ENCODE results near the gene ARHGAP10.
A peak's percentile ranks its signal among the peaks of the same experiment; 100 is the strongest.
"Not testable (repeated sequence)": the region's sequence is repeated elsewhere in the genome, so short reads cannot be mapped to it uniquely, and the experiment has no call there.

ARHGAP10 gene

GRCh38 chr4:148081745-148082144 lies 349.9 kb downstream of the ARHGAP10 start:
- DNase-seq (ENCODE audit: low read depth in 1 of 2, low spot score in 1 of 2): no peak

GRCh38 chr4:148083073-148083472 lies 351.2 kb downstream of the ARHGAP10 start:
- DNase-seq (ENCODE audit: low read depth in 1 of 2, low spot score in 1 of 2): not testable (repeated sequence)

- no peak for DNase-seq (ENCODE audit: low read depth in 1 of 2, low spot score in 1 of 2)
Measured at GRCh38 chr4:148089624-148090023, 357.7 kb downstream of the ARHGAP10 start.

GRCh38 chr4:148090029-148090428 lies 358.1 kb downstream of the ARHGAP10 start:
- no peak for DNase-seq (ENCODE audit: low read depth in 1 of 2, low spot score in 1 of 2)

GRCh38 chr4:148090503-148091476 lies 358.9 kb downstream of the ARHGAP10 start:
- no peak for DNase-seq (ENCODE audit: low read depth in 1 of 2, low spot score in 1 of 2)

GRCh38 chr4:148091896-148092295 lies 360.0 kb downstream of the ARHGAP10 start:
- DNase-seq (ENCODE audit: low read depth in 1 of 2, low spot score in 1 of 2): no peak

GRCh38 chr4:148092316-148093014 lies 360.6 kb downstream of the ARHGAP10 start:
- no peak for DNase-seq (ENCODE audit: low read depth in 1 of 2, low spot score in 1 of 2)

GRCh38 chr4:148093065-148093464 lies 361.2 kb downstream of the ARHGAP10 start:
- DNase-seq (ENCODE audit: low read depth in 1 of 2, low spot score in 1 of 2): no peak

- DNase-seq (ENCODE audit: low read depth in 1 of 2, low spot score in 1 of 2): no peak
Measured at GRCh38 chr4:148094149-148094548, 362.3 kb downstream of the ARHGAP10 start.

GRCh38 chr4:148095346-148095923 lies 363.5 kb downstream of the ARHGAP10 start:
- no peak for DNase-seq (ENCODE audit: low read depth in 1 of 2, low spot score in 1 of 2)

- DNase-seq (ENCODE audit: low read depth in 1 of 2, low spot score in 1 of 2): no peak
Measured at GRCh38 chr4:148097801-148098200, 365.9 kb downstream of the ARHGAP10 start.

- no peak for DNase-seq (ENCODE audit: low read depth in 1 of 2, low spot score in 1 of 2)
Measured at GRCh38 chr4:148101235-148101634, 369.3 kb downstream of the ARHGAP10 start.

- DNase-seq (ENCODE audit: low read depth in 1 of 2, low spot score in 1 of 2): no peak
Measured at GRCh38 chr4:148101790-148102189, 369.9 kb downstream of the ARHGAP10 start.

GRCh38 chr4:148103597-148104355 lies 371.9 kb downstream of the ARHGAP10 start:
- no peak for DNase-seq (ENCODE audit: low read depth in 1 of 2, low spot score in 1 of 2)

- no peak for DNase-seq (ENCODE audit: low read depth in 1 of 2, low spot score in 1 of 2)
Measured at GRCh38 chr4:148108766-148109165, 376.9 kb downstream of the ARHGAP10 start.

GRCh38 chr4:148109216-148109615 lies 377.3 kb downstream of the ARHGAP10 start:
- DNase-seq (ENCODE audit: low read depth in 1 of 2, low spot score in 1 of 2): no peak

GRCh38 chr4:148110169-148110568 lies 378.3 kb downstream of the ARHGAP10 start:
- no peak for DNase-seq (ENCODE audit: low read depth in 1 of 2, low spot score in 1 of 2)

- DNase-seq (ENCODE audit: low read depth in 1 of 2, low spot score in 1 of 2): peak in 1 of 2 donors; percentile 17
Measured at GRCh38 chr4:148112231-148112982, 380.5 kb downstream of the ARHGAP10 start.

GRCh38 chr4:148114436-148114835 lies 382.5 kb downstream of the ARHGAP10 start:
- no peak for DNase-seq (ENCODE audit: low read depth in 1 of 2, low spot score in 1 of 2)

- no peak for DNase-seq (ENCODE audit: low read depth in 1 of 2, low spot score in 1 of 2)
Measured at GRCh38 chr4:148116264-148116663, 384.4 kb downstream of the ARHGAP10 start.
